Sigmoid colon (tissue), 4 donors: ENCODE measurements around the gene RTP2.

Source experiments
- POLR2A ChIP-seq, 2 donors: fragments of 450-650 bp; IDR thresholded peaks; one replicate each; pipeline ENCODE4 v1.6.1; 2016; ENCODE audit warnings: antibody characterized with exemption in 2 of 2, mild to moderate bottlenecking in 2 of 2, moderate library complexity in 2 of 2
- POLR2AphosphoS5 ChIP-seq, 4 donors: sonication (generic); formaldehyde crosslinking; IDR thresholded peaks; one replicate each; pipeline ENCODE4 v1.6.1; 2017; ENCODE audit warnings: antibody characterized with exemption in 4 of 4
- TF ChIP-seq, protein P1 (sequence below), 4 experiments: fragments of 450-650 bp in 3 of 4; fragments of 200-600 bp in 1 of 4; IDR thresholded peaks; one replicate each; pipeline ENCODE4 v1.5.1; 2016 to 2019; ENCODE audit warnings: antibody characterized with exemption in 4 of 4, mild to moderate bottlenecking in 3 of 4, moderate library complexity in 2 of 4

DNA sequence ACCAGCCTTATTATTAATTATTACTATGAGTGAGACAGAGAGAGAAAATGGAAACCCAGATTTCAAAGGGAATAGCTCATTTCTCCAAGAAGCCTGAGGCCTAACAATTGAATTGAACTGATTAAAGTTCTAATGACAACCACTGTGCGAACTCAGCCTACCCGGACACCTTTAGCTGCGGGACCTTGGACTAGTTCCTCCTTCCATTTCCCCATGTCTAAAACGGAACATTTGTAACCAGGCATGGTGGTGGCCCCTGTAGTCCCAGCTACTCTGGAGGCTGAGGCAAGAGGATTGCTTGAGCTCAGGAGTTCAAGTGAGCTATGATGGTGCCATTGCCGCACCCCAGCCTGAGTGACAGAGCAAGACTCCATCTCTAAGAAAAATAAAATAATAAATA lies 16.4 kb upstream of the RTP2 start:
- TF ChIP-seq, protein P1, sequence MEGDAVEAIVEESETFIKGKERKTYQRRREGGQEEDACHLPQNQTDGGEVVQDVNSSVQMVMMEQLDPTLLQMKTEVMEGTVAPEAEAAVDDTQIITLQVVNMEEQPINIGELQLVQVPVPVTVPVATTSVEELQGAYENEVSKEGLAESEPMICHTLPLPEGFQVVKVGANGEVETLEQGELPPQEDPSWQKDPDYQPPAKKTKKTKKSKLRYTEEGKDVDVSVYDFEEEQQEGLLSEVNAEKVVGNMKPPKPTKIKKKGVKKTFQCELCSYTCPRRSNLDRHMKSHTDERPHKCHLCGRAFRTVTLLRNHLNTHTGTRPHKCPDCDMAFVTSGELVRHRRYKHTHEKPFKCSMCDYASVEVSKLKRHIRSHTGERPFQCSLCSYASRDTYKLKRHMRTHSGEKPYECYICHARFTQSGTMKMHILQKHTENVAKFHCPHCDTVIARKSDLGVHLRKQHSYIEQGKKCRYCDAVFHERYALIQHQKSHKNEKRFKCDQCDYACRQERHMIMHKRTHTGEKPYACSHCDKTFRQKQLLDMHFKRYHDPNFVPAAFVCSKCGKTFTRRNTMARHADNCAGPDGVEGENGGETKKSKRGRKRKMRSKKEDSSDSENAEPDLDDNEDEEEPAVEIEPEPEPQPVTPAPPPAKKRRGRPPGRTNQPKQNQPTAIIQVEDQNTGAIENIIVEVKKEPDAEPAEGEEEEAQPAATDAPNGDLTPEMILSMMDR (IDR thresholded peaks at IDR 0.05), result no peak
- TF ChIP-seq POLR2A (IDR thresholded peaks at IDR 0.05) (no peak), POLR2AphosphoS5 (IDR thresholded peaks at IDR 0.05) (no peak)
